Right cardiac atrium (tissue), 5 donors: ENCODE results near the gene GTF3C5. TPM values are rescaled to one million over a fixed set of nuclear protein-coding genes. Genes with fewer than 3 reads are reported as not detected.

Source experiments
- ATAC-seq, 2 donors: fragments of 200-7000 bp; cut with Tn5 transposase; one replicate each; pipeline versions ENCODE4 v1.8.0 to v1.9.1; 2020; ENCODE audit warnings: moderate library complexity in 2 of 2, mild to moderate bottlenecking in 1 of 2
- DNase-seq, 3 donors: peaks; one replicate each; pipeline ENCODE4 v3.0.0-alpha.2; 2020
- H3K27ac ChIP-seq: one replicate; pipeline ENCODE4 v1.5.1; 2013; ENCODE audit warnings: mild to moderate bottlenecking, low read length, control low read depth, moderate library complexity
- H3K27me3 ChIP-seq: one replicate; pipeline ENCODE4 v1.6.1; 2013; ENCODE audit not compliant: control insufficient read depth, insufficient read depth
- H3K4me1 ChIP-seq: one replicate; pipeline ENCODE4 v1.6.1; 2013; ENCODE audit warnings: low read length; ENCODE audit not compliant: control insufficient read depth, insufficient read depth
- H3K4me3 ChIP-seq: one replicate; pipeline ENCODE4 v1.5.1; 2013; ENCODE audit warnings: low read length, control low read depth
- H3K9me3 ChIP-seq: one replicate; pipeline ENCODE4 v1.6.1; 2013; ENCODE audit warnings: low read length; ENCODE audit not compliant: control insufficient read depth
- WGBS: extraction: QIAGEN DNeasy Blood & Tissue Kit; methylation state at CpG from one replicate; pipeline ENCODE4 v1.1.7; 2013; 5-methylcytosine and 5-hydroxymethylcytosine counted together
- intact Hi-C, 4 donors: fragments of 100-400 bp; cut with DNase I; formaldehyde crosslinking; loops; one replicate each; pipeline versions ENCODE4 v1.11.0 to v1.14.0; 2022 to 2023
- polyA plus RNA-seq: library from polyadenylated mRNA; stranded (reverse); fragments of 200-250 nt; gene quantifications from one replicate; pipeline ENCODE4 v1.2.3, GENCODE V29; 2013
- total RNA-seq, 4 donors: library from RNA; stranded (reverse); fragmentation: NEBNext Ultra II Directional; extraction: Animal tissue kit (Norgen Biotek cat#: 25700); gene quantifications; one replicate each; pipeline ENCODE4 v1.2.1, GENCODE V29; 2021
- donor health status: healthy with polysubstance abuse.
- donor health status: DM: no; HTN: yes; CAD: no.
- donor health status: DM: no; HTN: no; CAD: no.
- donor health status: DM: no; HTN: yes; CAD: no; lungs with severe emphysema.
- donor health status: DM: yes; HTN: yes; CAD: no.

The GTF3C5 gene
- total and polyA plus RNA-seq, 5 donors: 28.9 to 41.1 (median 33.0) TPM

DNA sequence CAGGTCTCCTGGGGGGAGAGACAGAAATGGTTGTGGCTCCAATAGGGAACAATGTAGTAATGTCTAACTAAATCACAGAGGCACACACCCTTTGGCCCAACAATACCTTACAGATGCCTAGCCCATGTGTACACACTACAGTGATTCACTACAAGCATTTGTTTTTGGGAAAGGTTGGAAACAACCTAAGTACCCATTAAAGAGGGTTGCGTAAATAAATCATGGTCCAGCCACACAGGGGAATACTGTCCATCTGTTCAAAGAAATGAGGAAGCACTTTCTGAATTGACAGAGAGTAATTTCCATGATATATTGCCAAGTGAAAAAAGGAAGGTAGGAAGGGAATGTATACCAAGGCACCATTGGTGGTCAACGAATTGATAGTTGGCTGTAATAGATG lies 22.0 kb upstream of the GTF3C5 start:
- ATAC-seq: peak in 1 of 2 donors; percentile 28
- no peak overlapping the region for H3K4me3 ChIP-seq
- H3K9me3 ChIP-seq: no peaks in the 10 kb centered on the region
- intact Hi-C loops: no loop called here
- H3K27ac ChIP-seq: no peak overlapping the region
- H3K4me1 ChIP-seq: no peaks in the 10 kb centered on the region
- 83% methylated on average over 2 of the region's 2 CpGs for WGBS
- H3K27me3 ChIP-seq: no peaks in the 10 kb centered on the region
- DNase-seq: no peak

GRCh38 chr9:133009906-133010582 lies 20.8 kb upstream of the GTF3C5 start:
- DNase-seq: no peak
- WGBS: 79% methylated on average over 5 of the region's 5 CpGs
- intact Hi-C loops: no loop called here

DNA sequence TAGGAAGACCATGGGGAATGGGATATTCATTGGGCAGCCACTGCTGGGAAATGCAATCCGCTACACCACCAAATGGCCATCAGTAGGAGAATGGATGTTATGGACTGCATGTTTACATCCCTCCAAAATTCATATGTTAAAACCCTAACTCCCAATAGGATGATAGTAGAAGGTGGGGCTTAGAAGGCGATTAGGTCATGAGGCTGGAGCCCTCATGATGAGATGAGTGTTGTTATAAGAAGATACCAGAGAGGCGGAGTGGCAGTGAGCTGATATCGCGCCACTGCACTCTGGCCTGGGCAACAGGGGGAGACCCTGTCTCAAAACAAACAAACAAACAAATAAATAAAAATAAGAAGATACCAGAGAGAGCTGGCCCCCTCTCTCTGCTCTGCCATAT lies 16.1 kb upstream of the GTF3C5 start:
- H3K4me1 ChIP-seq: no peaks in the 10 kb centered on the region
- ATAC-seq: no peak
- H3K27ac ChIP-seq: no peak overlapping the region
- no peaks in the 10 kb centered on the region for H3K9me3 ChIP-seq
- H3K27me3 ChIP-seq: no peaks in the 10 kb centered on the region
- no peak overlapping the region for H3K4me3 ChIP-seq
- 88% methylated on average over 5 of the region's 5 CpGs for WGBS
- intact Hi-C loops: no loop called here
- DNase-seq: no peak

More at GRCh38 chr9:133009906-133010582, 20.8 kb upstream of the GTF3C5 start:
- Histone ChIP-seq H3K9me3 (no peaks in the 10 kb centered on the region), H3K27me3 (no peaks in the 10 kb centered on the region), H3K4me1 (no peaks in the 10 kb centered on the region), H3K27ac (no peak overlapping the region), H3K4me3 (no peak overlapping the region)
- ATAC-seq: no peak

DNA sequence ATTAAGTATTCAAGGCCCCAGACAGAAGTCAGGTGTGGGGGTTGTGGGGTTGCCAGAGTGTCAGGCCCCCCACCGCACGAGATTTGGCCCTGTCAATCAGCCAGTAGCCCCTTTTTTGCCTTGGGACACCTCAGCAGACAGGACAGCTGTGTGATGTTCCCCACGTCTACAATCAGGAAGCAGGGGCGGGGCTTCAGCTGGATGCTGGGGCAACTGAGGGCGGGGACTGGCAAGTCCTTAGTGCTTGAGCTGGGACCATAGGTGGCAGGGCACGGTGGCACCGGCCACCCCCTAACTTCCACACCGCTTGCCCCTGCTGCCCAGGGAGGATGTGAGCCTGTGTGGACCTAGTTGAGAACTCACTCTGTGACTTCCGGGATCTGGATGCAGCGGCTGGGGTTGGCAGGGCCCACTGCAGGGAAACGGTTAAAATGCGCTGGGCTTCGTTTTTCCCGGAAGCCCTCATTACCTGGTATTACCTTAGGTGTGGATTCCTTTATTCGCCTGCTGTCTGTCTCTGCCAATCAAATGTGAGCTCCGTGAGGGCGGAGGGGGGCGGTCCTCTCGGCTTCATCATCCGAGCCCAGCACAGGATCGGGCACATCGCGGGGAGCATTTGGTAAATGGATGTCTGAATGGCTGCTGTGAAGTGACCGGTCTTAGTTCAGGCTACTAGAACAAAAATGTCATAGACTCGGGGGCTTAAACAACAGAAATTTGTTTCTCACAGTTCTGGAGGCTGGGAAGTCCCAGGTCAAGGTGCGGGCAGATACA lies 7.5 kb upstream of the GTF3C5 start:
- DNase-seq (peak in 1 of 3 donors; percentile 54), ATAC-seq (peak in 1 of 2 donors; percentile 33)
- Histone ChIP-seq H3K9me3 (no peaks in the 10 kb centered on the region), H3K27me3 (no peaks in the 10 kb centered on the region), H3K4me1 (no peaks in the 10 kb centered on the region), H3K4me3 (no peak overlapping the region), H3K27ac (no peak overlapping the region)
- intact Hi-C loops: no loop called here
- 72% methylated on average over 26 of the region's 26 CpGs for WGBS

GRCh38 chr9:133026426-133026825 lies 4.4 kb upstream of the GTF3C5 start:
- no peak for ATAC-seq
- no peak overlapping the region for H3K27ac ChIP-seq
- no peak for DNase-seq
- H3K9me3 ChIP-seq: no peaks in the 10 kb centered on the region
- no peak overlapping the region for H3K4me3 ChIP-seq
- H3K27me3 ChIP-seq: no peaks in the 10 kb centered on the region
- WGBS: 52% methylated on average over 3 of the region's 3 CpGs
- intact Hi-C loops: no loop called here
- H3K4me1 ChIP-seq: peaks cover 2% of the 10 kb centered on the region

DNA sequence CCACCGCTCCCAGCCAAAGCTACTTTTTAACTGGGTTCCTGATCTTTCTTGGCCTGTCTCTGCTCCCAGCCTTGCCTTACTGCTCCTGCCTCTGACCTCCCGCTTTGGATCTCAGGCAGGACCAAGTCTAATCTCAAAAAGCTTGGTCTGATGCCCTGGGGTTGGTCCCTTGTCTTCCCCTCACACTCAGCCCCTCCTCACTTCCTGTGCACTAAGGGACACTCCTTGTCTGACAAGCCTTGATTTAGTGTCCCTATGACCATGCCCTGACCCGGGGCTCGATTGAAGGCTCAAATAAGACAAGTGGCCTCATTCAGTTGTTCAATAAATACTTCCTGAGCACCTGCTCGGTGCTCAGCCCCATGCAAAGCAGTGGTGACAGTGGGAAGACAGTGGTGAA lies 3.7 kb upstream of the GTF3C5 start:
- Histone ChIP-seq H3K4me3 (no peak overlapping the region), H3K9me3 (no peaks in the 10 kb centered on the region), H3K27me3 (no peaks in the 10 kb centered on the region), H3K27ac (no peak overlapping the region), H3K4me1 (peaks cover 4% of the 10 kb centered on the region)
- 38% methylated on average over 5 of the region's 5 CpGs for WGBS
- intact Hi-C loops: no loop called here
- DNase-seq (peak in 1 of 3 donors; percentile 35), ATAC-seq (no peak)

- 80% methylated on average over 3 of the region's 3 CpGs for WGBS
- intact Hi-C loops: no loop called here
- H3K27me3 ChIP-seq: no peaks in the 10 kb centered on the region
- H3K4me3 ChIP-seq: no peak overlapping the region
- no peaks in the 10 kb centered on the region for H3K9me3 ChIP-seq
- DNase-seq (no peak), ATAC-seq (no peak)
- peaks cover 5% of the 10 kb centered on the region for H3K4me1 ChIP-seq
- no peak overlapping the region for H3K27ac ChIP-seq
These were observed 2.6 kb upstream of the GTF3C5 start for GRCh38 chr9:133028221-133028620.

GRCh38 chr9:133029994-133030316 lies 842 bp upstream of the GTF3C5 start:
- Histone ChIP-seq H3K4me1 (peaks cover 5% of the 10 kb centered on the region), H3K27ac (peak overlapping the region; percentile 77), H3K9me3 (no peaks in the 10 kb centered on the region), H3K4me3 (peak overlapping the region; percentile 63), H3K27me3 (no peaks in the 10 kb centered on the region)
- intact Hi-C loops: no loop called here
- DNase-seq: no peak
- under 1% methylated on average over 28 of the region's 28 CpGs for WGBS
- ATAC-seq: peak in 1 of 2 donors; percentile 19

- intact Hi-C loops: no loop called here
- WGBS: 1% methylated on average over 16 of the region's 16 CpGs
- Histone ChIP-seq H3K9me3 (no peaks in the 10 kb centered on the region), H3K27me3 (no peaks in the 10 kb centered on the region), H3K27ac (peak overlapping the region; percentile 91), H3K4me3 (peak overlapping the region; percentile 63), H3K4me1 (peaks cover 5% of the 10 kb centered on the region)
- DNase-seq (no peak), ATAC-seq (no peak)
These were observed 279 bp downstream of the GTF3C5 start for GRCh38 chr9:133031130-133031422.

DNA sequence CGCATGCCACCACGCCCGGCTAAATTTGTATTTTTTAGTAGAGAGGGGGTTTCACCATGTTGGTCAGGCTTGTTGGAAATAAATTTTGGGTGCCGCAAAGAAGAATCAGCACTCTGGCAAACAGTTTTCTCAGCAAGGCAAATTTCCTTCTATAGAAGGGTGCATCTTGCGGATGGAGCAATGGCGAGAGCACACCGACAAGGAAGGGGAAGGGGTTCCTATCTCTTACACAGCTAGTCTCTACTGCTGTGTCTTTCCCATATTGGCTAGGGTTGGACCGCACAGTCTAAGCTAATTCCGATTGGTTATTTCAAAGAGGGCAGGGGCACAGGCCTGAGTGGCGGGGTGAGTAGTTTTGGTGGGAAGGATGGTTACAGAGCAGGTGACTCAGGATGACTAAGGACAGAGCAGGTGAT lies 707 bp downstream of the GTF3C5 start:
- Histone ChIP-seq H3K9me3 (no peaks in the 10 kb centered on the region), H3K4me1 (peaks cover 5% of the 10 kb centered on the region), H3K27me3 (no peaks in the 10 kb centered on the region), H3K27ac (no peak overlapping the region), H3K4me3 (peak overlapping the region; percentile 63)
- no peak for ATAC-seq
- intact Hi-C loops: no loop called here
- DNase-seq: no peak
- 66% methylated on average over 10 of the region's 10 CpGs for WGBS

DNA sequence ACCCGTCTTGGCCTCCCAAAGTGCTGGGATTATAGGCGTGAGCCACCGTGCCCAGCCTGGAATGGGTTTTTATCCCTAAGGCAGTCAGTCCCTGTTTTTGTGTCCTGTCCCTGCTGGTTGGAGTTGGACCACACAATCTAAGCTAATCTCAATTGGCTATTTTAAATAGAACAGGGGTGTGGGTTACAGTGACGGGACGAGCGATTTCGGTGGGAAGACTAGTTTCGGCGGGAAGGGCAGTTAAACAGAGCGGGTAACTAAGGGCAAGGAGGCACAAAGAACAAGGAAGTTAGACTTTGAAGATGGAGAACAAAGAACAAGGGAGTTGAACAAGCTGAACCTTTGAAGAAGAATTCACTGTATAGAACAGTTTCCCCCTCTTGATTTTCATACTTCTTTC lies 1.4 kb downstream of the GTF3C5 start:
- Histone ChIP-seq H3K4me1 (peaks cover 5% of the 10 kb centered on the region), H3K4me3 (no peak overlapping the region), H3K27me3 (no peaks in the 10 kb centered on the region), H3K27ac (no peak overlapping the region), H3K9me3 (no peaks in the 10 kb centered on the region)
- 91% methylated on average over 10 of the region's 10 CpGs for WGBS
- intact Hi-C loops: no loop called here
- DNase-seq (no peak), ATAC-seq (no peak)
